Measurements from ENCODE around the gene CLIC4.
A peak's percentile ranks its signal among the peaks of the same experiment; 100 is the strongest.
"Not testable (repeated sequence)": the region's sequence is repeated elsewhere in the genome, so short reads cannot be mapped to it uniquely, and the experiment has no call there.

CLIC4 gene

DNA sequence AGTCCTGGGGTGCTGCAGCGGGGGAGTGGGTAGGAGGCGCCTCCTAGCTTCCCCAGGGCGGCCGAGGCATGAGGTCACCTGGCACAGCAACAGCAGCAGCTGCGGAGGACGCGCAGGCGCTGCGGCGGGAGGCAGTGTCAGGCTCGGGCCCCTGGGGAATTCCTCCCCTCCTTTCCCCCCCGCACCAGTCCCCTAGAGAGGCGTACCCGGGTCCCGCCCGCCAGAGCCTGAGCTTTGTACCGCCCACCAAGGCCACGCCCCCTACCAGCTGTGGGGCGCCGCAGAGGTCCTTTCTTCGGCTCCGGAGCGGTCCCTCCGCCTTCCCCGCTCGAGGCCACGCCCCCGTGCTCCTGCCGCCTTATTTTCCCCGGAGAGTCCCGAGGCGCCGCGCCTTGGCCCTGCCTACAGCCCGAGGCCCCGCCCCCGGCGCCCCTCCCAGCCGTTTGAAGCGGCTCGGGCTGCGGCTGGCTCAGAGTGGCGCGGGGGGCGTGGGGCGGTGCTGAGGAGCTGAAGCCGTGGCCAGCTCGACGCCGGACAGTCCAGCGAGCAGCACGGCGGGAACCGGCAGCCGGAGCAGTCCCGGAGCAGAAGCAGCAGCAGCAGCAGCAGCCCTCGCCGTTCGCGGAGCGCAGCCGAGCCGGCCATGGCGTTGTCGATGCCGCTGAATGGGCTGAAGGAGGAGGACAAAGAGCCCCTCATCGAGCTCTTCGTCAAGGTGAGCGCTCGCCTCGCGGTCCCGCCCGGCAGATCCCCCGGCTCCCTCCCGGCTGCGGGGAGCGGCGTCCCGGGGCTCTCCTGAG, at the start of gene CLIC4:
Gene CLIC4, plus strand, starts transcription at position 537 of the 800 bp plus-strand sequence. Its CDS starts 107 bp downstream, at position 644.
- DNase-seq: peak; percentile 28 to 100 (median 98)

DNA sequence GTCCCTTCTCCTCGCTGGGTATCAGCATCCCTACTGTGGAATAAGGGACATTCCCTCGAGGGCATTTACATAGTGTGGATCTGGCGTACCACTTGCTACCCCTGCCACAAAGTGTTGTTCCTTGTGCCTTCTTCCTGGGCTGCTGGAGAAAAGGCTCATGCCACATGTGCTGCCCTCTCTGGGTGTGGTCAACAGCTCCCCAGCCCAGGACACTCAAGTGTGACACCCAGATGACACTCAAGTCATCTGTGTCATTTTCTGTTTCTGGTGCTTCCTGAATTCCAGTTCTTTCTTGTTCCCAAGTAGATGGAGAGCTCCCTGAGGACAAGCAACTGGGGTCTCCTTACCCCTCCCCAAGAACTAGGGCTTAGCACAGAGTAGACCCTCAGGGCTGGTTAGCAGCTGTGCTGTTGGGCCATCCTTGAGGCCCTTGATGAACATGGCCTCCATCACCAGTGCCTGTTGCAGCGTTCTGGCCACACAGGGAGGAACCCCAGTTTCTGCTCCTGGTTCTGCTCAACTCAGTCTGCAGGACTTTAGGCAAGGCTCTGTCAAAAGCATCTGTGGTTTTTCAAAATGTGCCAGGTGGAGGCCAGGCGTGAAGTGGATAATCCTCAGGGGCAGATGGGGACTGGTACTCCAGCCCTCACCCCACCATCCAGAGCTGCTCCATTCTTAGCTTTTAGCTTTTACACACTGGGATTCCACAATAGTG, 49.0 kb upstream of the CLIC4 start:
- no peak for DNase-seq

DNA sequence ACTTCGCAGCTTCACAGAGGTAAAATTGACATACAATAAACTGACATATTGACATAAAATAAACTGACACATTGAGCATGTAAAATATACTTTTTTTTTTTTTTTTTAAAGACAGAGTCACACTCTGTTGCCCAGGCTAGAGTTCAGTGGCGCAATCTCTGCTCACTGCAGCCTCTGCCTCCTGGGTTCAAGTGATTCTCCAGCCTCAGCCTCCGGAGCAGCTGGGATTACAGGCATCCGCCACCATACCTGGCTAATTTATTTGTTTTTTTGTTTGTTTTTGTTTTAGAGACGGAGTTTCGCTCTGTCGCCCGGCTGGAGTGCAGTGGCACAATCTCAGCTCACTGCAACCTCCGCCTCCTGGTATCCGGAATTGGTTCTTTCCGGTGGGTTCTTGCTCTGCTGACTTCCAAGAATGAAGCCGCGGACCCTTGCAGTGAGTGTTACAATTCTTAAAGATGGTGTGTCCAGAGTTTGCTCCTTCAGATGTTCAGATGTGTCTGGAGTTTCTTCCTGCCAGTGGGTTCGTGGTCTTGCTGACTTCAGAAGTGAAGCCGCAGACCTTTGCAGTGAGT, 48.4 kb upstream of the CLIC4 start:
- no peak for DNase-seq

DNA sequence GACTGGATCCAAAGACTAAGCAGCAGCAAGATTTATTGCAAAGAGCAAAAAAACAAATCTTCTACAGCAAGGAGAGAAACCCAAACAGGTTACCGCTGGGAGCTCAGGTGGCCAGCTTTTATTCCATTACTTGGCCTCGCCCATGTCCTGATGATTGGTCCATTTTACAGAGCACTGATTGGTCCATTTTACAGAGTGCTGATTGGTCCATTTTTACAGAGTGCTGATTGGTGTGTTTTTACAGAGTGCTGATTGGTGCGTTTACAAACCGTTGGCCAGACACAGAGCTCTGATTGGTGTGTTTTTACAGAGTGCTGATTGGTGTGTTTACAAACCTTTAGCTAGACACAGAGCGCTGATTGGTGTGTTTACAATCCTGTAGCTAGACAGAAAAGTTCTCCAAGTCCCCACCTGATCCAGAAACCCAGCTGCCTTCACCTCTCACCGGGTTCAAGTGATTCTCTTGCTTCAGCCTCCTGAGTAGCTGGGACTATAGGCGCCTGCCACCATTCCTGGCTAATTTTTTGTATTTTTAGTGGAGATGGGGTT, 47.7 kb upstream of the CLIC4 start:
- not testable (repeated sequence) for DNase-seq

DNA sequence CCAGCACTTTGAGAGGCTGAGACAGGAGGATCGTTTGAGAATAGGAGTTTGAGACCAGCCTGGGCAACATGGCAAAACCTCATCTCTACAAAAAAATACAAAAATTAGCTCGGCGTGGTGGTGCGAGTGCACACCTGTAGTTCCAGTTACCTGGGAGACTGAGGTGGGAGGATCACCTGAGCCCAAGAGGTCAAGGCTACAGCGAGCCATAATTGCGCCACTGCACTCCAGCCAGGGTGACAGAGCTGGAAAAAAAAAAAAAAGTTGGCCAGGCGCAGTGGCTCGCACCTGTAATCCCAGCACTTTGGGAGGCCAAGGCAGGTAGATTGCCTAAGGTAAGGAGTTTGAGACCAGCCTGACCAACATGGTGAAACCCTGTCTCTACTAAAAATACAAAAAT, 46.9 kb upstream of the CLIC4 start:
- DNase-seq: not testable (repeated sequence)

DNA sequence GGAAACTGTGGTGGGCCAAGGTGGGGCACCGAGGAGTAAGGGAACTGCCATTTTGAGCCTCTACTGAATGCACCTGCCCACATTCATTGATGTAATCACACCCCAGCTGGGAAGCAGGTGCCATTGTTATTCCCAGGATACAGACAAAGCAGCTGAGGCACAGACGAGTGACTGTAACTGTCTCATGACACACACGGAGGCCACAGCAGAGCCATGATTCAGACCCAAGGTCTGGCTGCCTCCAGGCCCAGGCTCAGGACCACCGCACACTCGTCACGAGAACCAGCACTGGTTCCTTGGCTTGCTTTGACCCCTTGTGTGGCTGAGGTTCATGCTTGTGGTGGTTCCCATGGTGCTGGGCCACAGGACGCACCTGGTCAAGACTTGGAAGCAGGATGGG, 45.6 kb upstream of the CLIC4 start:
- no peak for DNase-seq

DNA sequence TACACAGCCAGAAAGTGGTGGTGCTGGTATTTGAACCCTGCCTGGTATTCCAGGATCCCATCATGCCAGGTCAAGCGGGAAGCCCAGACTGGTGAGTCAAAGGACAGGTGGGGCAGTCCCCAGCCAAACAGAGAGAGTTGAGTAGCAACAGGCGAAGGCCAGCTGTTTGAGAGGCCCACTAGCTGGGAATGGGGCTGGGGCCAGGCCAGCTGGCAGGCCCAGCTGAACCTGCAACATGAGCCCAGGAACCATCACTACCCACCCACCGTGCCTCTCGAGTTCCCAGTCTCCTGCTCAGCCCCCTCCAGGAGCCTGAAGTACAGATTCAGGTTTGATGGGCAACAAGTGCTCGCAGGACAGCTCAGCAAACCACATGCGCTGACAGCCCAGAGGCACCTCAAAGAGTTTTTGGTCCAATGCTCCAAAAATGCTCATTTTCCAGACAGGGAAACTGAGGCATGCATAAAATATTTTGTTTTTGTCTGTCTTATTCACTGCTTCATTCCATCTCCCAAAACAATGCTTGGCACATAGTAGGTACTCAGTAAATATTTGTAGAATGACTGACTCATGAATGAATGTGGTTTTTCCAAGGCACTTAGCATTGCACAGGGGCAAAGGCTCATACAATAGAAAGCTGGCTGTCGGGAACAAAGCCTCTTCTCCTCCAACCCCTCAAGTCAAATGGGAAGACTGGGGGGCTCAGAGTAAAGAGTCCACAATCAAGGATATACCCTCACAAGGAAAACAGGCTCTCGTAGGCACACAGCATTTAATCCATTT, 42.5 kb upstream of the CLIC4 start:
- no peak for DNase-seq

DNA sequence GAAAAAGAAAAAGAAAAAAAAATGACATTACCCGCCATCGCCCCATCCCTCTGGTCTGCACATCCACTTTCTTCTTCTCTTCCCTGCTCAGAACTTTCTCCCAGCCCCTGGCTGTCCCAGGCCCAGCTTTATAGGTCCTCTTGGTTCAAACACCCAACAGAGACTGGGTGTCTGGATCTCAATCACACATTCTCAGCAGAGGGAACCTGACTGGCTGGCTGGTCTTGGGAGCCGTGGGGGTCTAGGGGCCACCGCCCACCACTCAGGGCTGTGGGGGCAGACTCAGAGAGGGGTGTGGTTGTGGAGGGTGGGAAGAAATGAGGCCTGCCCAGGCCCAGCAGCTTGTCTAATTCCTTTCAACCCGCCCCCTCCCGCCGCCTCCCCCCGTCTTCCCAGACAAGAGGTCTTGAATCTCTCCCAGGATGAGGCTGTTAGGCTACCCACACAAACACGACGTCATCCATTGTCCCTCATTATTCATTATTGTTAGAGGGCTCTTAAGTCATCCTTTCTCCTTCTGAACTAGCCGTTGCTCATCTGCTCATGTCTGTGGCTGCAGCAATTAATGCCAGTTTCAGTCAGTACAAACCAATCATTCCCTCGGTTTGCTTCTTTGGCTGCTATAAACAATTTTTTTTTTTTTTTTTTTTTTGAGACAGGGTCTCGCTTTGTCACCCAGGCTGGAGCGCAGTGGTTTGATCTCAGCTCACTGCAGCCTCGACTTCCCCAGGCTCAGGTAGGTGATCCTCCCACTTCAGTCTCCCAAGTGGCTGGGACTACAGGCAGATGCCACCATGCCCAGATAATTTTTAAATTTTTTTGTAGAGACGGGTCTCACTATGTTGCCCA, 40.6 kb upstream of the CLIC4 start:
- peak in 35 of 58 donors; percentile 8 to 84 (median 41) for DNase-seq

DNA sequence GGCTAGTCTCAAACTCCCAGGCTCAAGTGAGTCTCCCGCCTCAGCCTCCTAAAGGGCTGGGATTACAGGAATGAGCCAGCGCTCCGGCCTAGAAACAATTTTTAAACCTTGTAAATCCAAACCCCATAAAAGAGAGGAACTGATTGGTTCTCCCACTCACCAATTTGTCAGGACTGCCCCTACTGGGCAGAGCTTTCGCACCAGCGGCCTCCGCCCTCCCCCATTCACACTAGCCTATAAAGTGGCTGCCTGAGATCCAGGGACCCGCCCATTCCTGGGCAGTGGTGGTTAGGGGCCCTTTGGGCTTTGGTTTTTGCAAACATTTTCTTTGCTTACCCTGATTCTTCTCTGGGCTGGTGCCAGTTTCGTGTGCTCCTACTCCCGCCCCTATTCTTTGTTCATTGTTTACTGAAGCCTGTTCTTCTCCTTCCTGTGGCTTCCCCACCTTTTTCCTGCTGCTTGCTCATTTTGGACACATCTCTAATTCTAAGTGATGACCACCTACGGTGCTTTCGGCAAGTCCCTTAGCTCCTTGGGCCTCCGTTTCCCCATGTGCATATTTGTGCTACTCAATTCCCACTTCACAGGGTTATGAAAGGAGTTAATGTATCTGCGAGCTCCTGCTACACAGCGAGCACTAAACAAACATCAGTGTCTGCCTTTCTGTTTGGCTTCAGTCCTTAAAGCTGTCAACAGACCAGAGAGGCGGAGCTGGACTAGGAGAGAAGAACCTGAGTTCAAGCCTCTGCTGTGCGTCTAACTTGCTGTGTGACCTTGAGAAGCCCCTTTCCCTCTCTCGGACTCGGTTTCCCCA, 39.8 kb upstream of the CLIC4 start:
- peak in 53 of 58 donors; percentile 8 to 86 (median 63) for DNase-seq

DNA sequence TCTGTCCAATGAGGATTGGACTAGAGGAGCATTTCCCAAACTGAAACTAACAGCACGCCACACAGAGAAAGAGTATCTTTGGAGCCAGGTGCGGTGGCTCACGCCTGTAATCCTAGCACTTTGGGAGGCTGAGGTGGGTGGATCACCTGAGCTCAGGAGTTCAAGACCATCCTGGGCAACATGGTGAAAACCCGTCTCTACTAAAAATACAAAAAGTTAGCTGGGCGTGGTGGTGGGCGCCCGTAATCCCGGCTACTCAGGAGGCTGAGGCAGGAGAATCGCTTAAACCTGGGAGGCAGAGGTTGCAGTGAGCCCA, 39.2 kb upstream of the CLIC4 start:
- not testable (repeated sequence) for DNase-seq

DNA sequence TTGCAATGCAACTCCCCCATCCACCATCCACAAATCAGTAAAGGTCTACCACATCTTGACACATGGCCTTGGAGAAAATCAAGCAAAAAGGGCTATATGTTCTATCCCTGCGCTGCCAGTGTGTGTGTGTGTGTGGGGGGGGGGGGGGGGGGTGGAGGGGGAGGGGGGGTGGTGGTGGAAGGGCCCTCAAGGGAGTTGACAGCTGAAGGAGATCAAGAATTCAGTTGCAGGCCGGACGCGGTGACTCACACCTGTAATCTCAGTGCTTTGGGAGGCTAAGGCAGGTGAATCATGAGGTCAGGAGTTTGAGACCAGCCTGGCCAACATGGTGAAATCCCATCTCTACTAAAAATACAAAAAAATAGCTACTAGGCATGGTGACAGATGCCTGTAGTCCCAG, 37.6 kb upstream of the CLIC4 start:
- no peak for DNase-seq

DNA sequence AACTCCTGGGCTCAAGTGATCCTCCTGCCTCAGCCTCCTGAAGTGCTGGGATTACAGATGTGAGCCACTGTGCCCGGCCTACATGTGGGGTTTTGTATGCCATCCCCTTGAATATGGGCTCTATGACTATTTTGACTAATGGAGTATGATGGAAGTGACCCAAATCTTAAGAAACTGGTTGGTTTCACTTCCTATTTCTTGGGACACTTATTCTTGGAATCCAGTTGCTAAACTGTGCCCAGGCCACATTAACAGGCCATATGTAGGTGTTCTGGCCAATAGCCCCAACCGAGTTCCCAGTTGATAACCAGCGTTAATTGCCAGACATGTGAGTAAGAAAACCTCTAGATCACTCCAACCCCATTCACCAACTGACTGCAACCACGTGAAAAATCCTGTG, 36.3 kb upstream of the CLIC4 start:
- no peak for DNase-seq

DNA sequence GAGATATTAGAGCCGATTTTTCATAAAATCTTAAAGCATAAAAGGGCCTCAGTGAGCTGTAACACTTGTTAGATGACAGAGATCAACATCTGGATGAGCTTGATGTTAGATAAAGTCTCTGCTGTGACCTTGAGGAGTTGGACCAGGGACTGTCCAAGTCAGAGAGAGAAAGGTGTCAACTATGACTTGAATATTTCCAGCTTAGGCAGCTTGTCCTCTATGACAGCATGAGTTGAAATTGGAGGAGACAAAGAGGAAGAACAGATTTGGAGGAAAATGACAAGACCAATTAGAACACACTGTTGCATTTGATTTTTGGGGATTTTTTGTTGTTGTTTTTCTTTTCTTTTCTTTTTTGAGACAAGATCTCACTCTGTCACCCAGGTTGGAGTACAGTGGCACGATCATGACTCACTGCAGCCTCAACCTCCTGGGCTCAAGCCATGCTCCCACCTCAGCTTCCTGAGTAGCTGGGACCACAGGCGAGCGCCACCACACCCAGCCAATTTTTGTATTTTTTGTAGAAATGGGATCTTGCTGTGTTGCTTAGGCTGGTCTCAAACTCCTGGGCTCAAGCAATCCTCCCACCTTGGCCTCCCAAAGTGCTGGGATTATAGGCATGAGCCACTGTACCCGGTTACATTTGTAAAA, 35.3 kb upstream of the CLIC4 start:
- DNase-seq: no peak

DNA sequence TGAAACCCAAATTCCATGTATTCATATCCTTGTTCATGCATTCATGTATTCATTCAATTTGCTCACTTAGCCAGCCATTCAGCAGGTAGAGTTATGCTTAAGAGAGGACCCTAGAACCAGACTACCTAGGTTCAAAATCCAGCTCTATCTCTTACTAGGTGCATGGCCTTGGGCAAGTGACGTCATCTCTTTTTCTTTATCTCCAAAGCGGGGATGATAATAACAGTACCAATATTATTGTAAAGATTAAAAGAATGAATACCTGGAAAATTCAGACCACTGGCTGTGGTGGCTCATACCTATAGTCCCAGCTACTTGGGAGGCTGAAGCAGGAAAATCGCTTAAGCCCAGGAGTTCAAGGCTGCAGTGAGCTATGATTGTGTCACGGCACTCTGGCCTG, 33.9 kb upstream of the CLIC4 start:
- DNase-seq: no peak

DNA sequence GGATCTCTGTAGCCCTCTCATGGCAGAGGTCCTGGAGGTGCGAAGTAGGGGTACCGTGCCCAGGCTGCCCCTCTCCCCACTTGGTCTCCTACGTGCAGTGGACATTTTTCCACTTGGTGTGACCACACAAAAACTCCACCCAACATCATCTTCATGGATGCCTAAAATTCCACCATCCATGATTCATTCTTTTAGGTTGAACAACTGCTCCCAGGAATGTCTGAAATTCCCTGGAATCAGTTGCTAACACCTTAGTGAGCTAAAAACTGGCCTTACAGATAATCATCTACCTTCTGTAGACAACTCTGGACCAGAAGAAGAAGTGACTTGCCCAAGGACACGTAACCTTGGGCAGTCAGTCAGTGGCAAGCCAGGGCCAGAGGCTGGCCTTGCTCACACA, 32.1 kb upstream of the CLIC4 start:
- no peak for DNase-seq

DNA sequence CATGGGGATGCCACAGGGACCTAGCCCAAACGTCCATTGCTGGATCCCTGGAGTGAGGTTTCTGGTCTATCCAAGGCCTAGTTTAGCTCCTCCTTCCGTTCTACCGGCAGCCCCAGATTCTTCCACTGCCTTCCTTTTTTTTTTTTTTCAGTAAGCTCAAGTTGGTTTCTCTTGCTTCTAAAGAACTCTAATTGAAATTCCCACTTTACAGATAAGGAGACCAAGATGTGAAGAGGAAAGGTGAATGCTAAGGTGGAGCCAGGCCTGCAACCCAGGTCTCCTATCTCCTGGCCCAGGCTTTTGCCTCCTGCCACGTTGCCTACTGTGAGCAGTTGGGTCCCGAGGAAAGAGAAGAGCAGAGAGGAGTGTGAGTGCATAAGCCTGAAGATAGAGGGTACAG, 31.5 kb upstream of the CLIC4 start:
- DNase-seq: no peak

DNA sequence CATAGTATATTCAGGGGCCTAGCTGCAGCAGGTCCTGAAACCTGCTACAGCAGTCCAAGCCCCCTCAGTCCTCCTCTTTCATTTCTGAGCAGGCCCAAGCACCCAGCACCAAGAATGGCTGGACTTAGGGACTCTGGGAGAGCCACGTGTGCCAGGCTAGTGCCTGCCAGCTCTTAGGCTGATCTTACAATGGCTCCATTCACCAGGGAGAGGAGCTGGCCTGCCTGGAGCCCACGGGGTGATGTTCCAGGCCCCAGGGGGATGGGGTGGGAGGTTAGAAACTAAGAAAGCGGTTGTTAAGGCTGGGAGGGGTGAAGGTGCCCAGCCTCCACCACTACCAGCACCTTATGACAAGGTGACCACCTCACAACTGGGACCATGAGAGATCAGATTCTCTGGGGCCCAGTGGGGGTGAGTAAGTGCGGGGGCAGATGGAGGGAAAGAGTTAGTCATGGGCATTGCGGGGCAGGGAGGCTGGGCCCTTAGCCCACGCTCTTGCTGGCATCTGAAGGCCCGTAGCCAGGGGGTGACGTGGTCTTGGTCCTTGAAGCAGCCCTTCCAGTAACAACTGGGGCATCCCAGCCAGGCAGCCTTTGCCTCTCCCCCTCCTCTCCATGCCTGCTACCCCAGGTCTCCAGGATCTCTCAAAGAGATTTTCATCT, 30.3 kb upstream of the CLIC4 start:
- peak in 57 of 58 donors; percentile 32 to 98 (median 85) for DNase-seq

DNA sequence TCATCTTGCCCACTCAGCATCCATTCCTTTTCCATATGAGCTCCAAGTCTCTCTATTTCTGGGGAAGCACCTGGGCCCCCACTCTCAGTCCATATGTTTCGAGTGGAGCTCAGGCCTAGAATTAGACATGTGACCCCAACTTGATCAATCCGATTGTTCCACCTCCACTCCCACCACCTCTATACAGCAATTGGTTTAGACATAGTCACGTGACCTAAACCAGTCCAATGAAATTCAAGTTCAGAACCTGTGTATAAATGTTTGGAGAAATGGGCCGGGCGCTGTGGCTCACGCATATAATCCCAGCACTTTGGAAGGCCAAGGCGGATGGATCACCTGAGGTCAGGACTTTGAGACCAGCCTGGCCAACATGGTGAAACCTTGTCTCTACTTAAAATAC, 29.6 kb upstream of the CLIC4 start:
- no peak for DNase-seq
